ENCODE data around the gene PLEKHB1. TPM values are rescaled to one million over a fixed set of nuclear protein-coding genes. Genes with fewer than 3 reads are reported as not detected.

Gene PLEKHB1
- 10 to 100 TPM; 25.1 to 98.8 (median 77.4) TPM for total RNA-seq

GRCh38 chr11:73645972-73646631 is at the start of gene PLEKHB1:
TSS of gene PLEKHB1 (plus strand) at chr11:73646581. CDS start at chr11:73646609, 28 bp downstream.
- peaks cover 11 to 15% of the 10 kb centered on the region in 2 donors for H3K4me1 ChIP-seq
- WGBS, 2 donors = 56 to 57% methylated on average over 24 to 26 of the region's 26 CpGs
- H3K36me3 ChIP-seq = no peaks in the 10 kb centered on the region
- no peaks in the 10 kb centered on the region for H3K9me3 ChIP-seq
- H3K27ac ChIP-seq = no peak within 1 kb of the TSS
- peak within 1 kb of the TSS in 2 of 3 donors; percentile 1 to 20 for H3K4me3 ChIP-seq (replicated peaks in 1 of 3)
- H3K27me3 ChIP-seq = no peaks in the 10 kb centered on the region
- no peak for DNase-seq
- TF ChIP-seq CTCF (IDR thresholded peaks at IDR 0.05) = no peak
- no peak for TF ChIP-seq POLR2A (IDR thresholded peaks at IDR 0.05)
- intact Hi-C loops (cut with DNase I) = no loop called here

GRCh38 chr11:73597336-73597955 is 48.9 kb upstream of the PLEKHB1 start:
- intact Hi-C loops (cut with DNase I) = no loop called here
- DNase-seq = peak in 1 of 2 donors; percentile 2
- peak overlapping the region in 2 of 3 donors; percentile 76 to 77 for H3K27ac ChIP-seq
- no peak for TF ChIP-seq CTCF (IDR thresholded peaks at IDR 0.05)
- TF ChIP-seq POLR2A (IDR thresholded peaks at IDR 0.05) = no peak
- no peaks in the 10 kb centered on the region for H3K9me3 ChIP-seq
- 3 to 5% methylated on average over 11 to 23 of the region's 27 CpGs for WGBS, 2 donors
- peak overlapping the region; percentile 9 to 86 (median 68) for H3K4me3 ChIP-seq (replicated peaks in 1 of 3)
- H3K27me3 ChIP-seq = no peaks in the 10 kb centered on the region
- H3K4me1 ChIP-seq = peaks cover 12 to 24% of the 10 kb centered on the region in 2 donors
- H3K36me3 ChIP-seq = no peaks in the 10 kb centered on the region

- no peaks in the 10 kb centered on the region for H3K9me3 ChIP-seq
- DNase-seq = peak; percentile 96 to 97
- no peaks in the 10 kb centered on the region for H3K36me3 ChIP-seq
- peak within 1 kb of the TSS in 2 of 3 donors; percentile 76 to 77 for H3K27ac ChIP-seq
- 0 to 1% methylated on average over 16 of the region's 64 CpGs for WGBS, 2 donors
- peaks cover 12 to 24% of the 10 kb centered on the region in 2 donors for H3K4me1 ChIP-seq
- intact Hi-C loops (cut with DNase I) = no loop called here
- no peaks in the 10 kb centered on the region for H3K27me3 ChIP-seq
- peak within 1 kb of the TSS; percentile 9 to 86 (median 68) for H3K4me3 ChIP-seq (replicated peaks in 1 of 3)
- TF ChIP-seq POLR2A (IDR thresholded peaks at IDR 0.05) (peak in 1 of 2 donors; percentile 74), CTCF (IDR thresholded peaks at IDR 0.05) (peak in 4 of 6 experiments; percentile 7 to 30 (median 18))
These were observed 48.2 kb upstream of the PLEKHB1 start, which contains the start of gene FAM168A for GRCh38 chr11:73597956-73598718. TSS of gene FAM168A (minus strand) at chr11:73598112. CDS start at chr11:73468474, 129,638 bp downstream.

GRCh38 chr11:73598719-73599379 is 47.5 kb upstream of the PLEKHB1 start:
- DNase-seq = no peak
- peak overlapping the region; percentile 9 to 86 (median 68) for H3K4me3 ChIP-seq (replicated peaks in 1 of 3)
- 37 to 38% methylated on average over 20 of the region's 20 CpGs for WGBS, 2 donors
- H3K9me3 ChIP-seq = no peaks in the 10 kb centered on the region
- no peaks in the 10 kb centered on the region for H3K27me3 ChIP-seq
- H3K36me3 ChIP-seq = no peaks in the 10 kb centered on the region
- peaks cover 12 to 20% of the 10 kb centered on the region in 2 donors for H3K4me1 ChIP-seq
- TF ChIP-seq POLR2A (IDR thresholded peaks at IDR 0.05) = no peak
- no peak for TF ChIP-seq CTCF (IDR thresholded peaks at IDR 0.05)
- H3K27ac ChIP-seq = peak overlapping the region in 2 of 3 donors; percentile 76 to 77
- intact Hi-C loops (cut with DNase I) = no loop called here

Measured in thyroid gland (tissue), 4 donors.